ENCODE measurements around the gene NDRG2. TPM values are rescaled to one million over a fixed set of nuclear protein-coding genes. Genes with fewer than 3 reads are reported as not detected.

NDRG2 gene
- total RNA-seq (10 to 100 TPM in 4 of 5 experiments, 1 to 10 TPM in 1; 5.9 to 39.9 (median 35.2) TPM), polyA plus RNA-seq (10 to 100 TPM; 29.2 to 35.1 TPM), total RNA-seq (14.9 reads per million, percentile 44 among the genes with 10 or more reads in this experiment)

DNA sequence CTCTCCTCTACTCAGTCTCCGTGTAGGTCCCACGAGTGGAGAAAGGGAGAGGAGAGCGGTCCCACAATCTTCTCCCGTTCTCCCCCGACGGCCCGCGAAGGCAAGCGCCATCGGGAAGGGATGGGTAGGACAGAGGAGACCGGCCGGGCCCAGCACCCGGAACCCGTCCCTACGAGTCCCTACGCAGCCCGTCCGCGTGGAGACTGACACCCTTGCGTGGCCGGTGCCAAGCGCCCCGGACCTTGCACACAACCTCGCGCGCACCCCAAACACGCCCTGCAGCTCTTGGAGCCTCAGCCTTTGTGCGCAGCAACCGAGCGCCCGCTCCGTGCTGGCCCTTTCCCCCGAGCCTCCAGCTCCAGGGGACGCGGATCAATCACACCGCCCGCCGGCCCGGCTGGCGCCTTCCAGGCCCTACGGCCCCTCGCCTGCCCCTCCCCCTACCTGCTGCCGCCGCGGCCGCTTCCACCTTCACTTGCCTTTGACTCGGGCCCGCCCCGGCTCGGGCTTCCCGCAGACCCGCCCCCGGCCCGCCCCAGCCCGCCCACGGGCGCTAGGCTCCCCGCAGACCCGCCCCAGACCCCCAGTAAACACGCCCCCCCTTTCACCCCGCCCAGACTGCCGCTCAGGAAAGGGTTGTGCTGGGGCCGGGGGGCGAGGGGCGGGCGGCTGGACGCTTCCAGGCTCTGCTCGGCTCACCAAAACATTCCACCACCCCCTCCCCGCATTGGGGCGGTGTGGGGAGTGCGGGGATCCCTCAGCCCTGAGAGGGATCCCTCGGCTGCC lies at the start of gene NDRG2:
TSS of gene NDRG2 (minus strand) at position 477 of the 786 bp plus-strand sequence. CDS start 1,746 bp downstream, outside the sequence.
- H3K36me3 Mint-ChIP-seq, result peaks cover 0 to 13% (median 0%) of the 10 kb centered on the region in 5 donors
- peak; percentile 93 for ATAC-seq
- intact Hi-C loops (cut with micrococcal nuclease), result loop anchor here (1.0 to 5.0 kb wide), 8 partner anchors 10 to 80 kb away; partner anchors contain the start of genes ARHGEF40 (in 1 of the 2) and METTL17 (in 1 of the 2)
- ChIA-PET CTCF (no interaction called here), POLR2A (interaction anchor here (0.6 to 1.1 kb wide), 3 partner anchors 9 to 342 kb away, joined by 3 to 4 read pairs (median 3); no protein-coding TSS in a partner anchor)
- peaks cover 0 to 47% (median 0%) of the 10 kb centered on the region in 5 donors for H3K27me3 Mint-ChIP-seq
- H3K4me3 Mint-ChIP-seq, result peak within 1 kb of the TSS; percentile 84 to 97 (median 92)
- peak; percentile 50 to 78 (median 67) for DNase-seq
- peak within 1 kb of the TSS; percentile 70 for H3K4me3 ChIP-seq (ENCODE audit: low read length)
- no peaks in the 10 kb centered on the region for H3K27me3 ChIP-seq (ENCODE audit: control insufficient read depth in 2 of 2, insufficient read depth in 2 of 2, low read length in 2 of 2)
- no peaks in the 10 kb centered on the region for H3K9me3 Mint-ChIP-seq
- H3K9me3 ChIP-seq (ENCODE audit: control insufficient read depth in 2 of 3, low read length in 3 of 3), result no peaks in the 10 kb centered on the region
- H3K36me3 ChIP-seq (ENCODE audit: control insufficient read depth in 2 of 3, insufficient read depth in 3 of 3, low read length in 3 of 3), result peaks cover 0 to 17% (median 0%) of the 10 kb centered on the region in 3 experiments
- peaks cover 7 to 13% of the 10 kb centered on the region in 2 donors for H3K4me1 ChIP-seq (ENCODE audit: control insufficient read depth in 2 of 2, insufficient read depth in 2 of 2, low read length in 2 of 2)
- peaks cover 7 to 28% (median 23%) of the 10 kb centered on the region in 7 donors for H3K4me1 Mint-ChIP-seq
- H3K27ac ChIP-seq (ENCODE audit: low read depth, low read length), result peak within 1 kb of the TSS; percentile 70
- H3K27ac Mint-ChIP-seq, result peak within 1 kb of the TSS in 8 of 9 donors; percentile 66 to 92 (median 80)

DNA sequence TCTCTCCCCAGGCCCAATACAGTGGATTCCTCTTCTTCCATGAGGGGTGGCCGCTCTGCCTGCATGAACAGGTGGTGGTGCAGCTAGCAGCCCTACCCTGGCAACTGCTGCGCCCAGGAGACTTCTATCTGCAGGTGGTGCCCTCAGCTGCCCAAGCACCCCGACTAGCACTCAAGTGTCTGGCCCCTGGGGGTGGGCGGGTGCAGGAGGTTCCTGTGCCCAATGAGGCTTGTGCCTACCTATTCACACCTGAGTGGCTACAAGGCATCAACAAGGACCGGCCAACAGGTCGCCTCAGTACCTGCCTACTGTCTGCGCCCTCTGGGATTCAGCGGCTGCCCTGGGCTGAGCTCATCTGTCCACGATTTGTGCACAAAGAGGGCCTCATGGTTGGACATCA lies 49.1 kb upstream of the NDRG2 start:
- Histone ChIP-seq H3K4me1 (ENCODE audit: control insufficient read depth in 2 of 2, insufficient read depth in 2 of 2, low read length in 2 of 2) (peaks cover 21 to 22% of the 10 kb centered on the region in 2 donors), H3K4me3 (ENCODE audit: low read length) (no peak overlapping the region), H3K27ac (ENCODE audit: low read depth, low read length) (no peak overlapping the region), H3K36me3 (ENCODE audit: control insufficient read depth in 2 of 3, insufficient read depth in 3 of 3, low read length in 3 of 3) (no peaks in the 10 kb centered on the region), H3K9me3 (ENCODE audit: control insufficient read depth in 2 of 3, low read length in 3 of 3) (no peaks in the 10 kb centered on the region), H3K27me3 (ENCODE audit: control insufficient read depth in 2 of 2, insufficient read depth in 2 of 2, low read length in 2 of 2) (peaks cover 14 to 28% of the 10 kb centered on the region in 2 donors)
- ATAC-seq (no peak), DNase-seq (no peak)
- no peak overlapping the region for H3K27ac Mint-ChIP-seq
- intact Hi-C loops (cut with micrococcal nuclease), result loop anchor here in 1 of 2 donors (5.0 kb wide), 1 partner anchor 47 kb away; the partner anchor contains the start of gene NDRG2
- H3K4me1 Mint-ChIP-seq, result peaks cover 17 to 33% (median 28%) of the 10 kb centered on the region in 7 donors
- POLR2A ChIA-PET, result interaction anchor here (0.7 kb wide), 1 partner anchor 31 kb away, joined by 3 read pairs; no protein-coding TSS in a partner anchor
- H3K4me3 Mint-ChIP-seq, result no peak overlapping the region
- H3K27me3 Mint-ChIP-seq, result peaks cover 29 to 49% (median 39%) of the 10 kb centered on the region in 5 donors
- no peaks in the 10 kb centered on the region for H3K36me3 Mint-ChIP-seq
- peaks cover 0 to 1% (median 0%) of the 10 kb centered on the region in 11 donors for H3K9me3 Mint-ChIP-seq
- CTCF ChIA-PET, result interaction anchor here (1.1 to 1.9 kb wide), 2 partner anchors 30 to 34 kb away, joined by 3 to 5 read pairs; no protein-coding TSS in a partner anchor

DNA sequence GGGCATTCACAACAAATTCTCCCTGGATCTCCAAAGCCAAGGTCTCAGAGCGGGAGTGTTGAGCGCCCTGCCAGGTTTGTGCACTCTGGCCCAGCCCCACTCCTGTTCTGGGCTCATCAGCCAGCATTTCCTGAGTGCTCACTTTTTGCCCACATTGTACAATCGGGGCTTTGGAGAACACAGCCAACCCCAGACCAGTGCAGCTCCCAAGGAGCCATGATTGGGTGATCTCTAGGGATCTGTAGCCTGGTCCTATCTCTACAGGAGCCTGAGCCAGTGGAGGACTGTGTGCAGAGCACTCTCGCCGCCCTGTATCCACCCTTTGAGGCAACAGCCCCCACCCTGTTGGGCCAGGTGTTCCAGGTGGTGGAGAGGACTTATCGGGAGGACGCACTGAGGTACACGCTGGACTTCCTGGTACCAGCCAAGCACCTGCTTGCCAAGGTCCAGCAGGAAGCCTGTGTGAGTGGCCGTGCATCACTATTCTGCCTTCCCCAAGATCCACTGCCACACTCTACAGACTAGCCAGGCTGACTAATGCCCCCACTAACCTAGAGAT lies 48.0 kb upstream of the NDRG2 start:
- H3K27me3 ChIP-seq (ENCODE audit: control insufficient read depth in 2 of 2, insufficient read depth in 2 of 2, low read length in 2 of 2), result peaks cover 17 to 36% of the 10 kb centered on the region in 2 donors
- intact Hi-C loops (cut with micrococcal nuclease), result loop anchor here in 1 of 2 donors (5.0 kb wide), 1 partner anchor 46 kb away; the partner anchor contains the start of gene NDRG2
- DNase-seq, result no peak
- H3K27me3 Mint-ChIP-seq, result peaks cover 37 to 55% (median 48%) of the 10 kb centered on the region in 5 donors
- ChIA-PET POLR2A (interaction anchor here (0.5 to 3.1 kb wide), 2 partner anchors 9 to 32 kb away, joined by 5 to 14 read pairs; no protein-coding TSS in a partner anchor), CTCF (interaction anchor here (1.1 to 1.9 kb wide), 3 partner anchors 31 to 58 kb away, joined by 3 to 5 read pairs (median 3); no protein-coding TSS in a partner anchor)
- peaks cover 0 to 1% (median 0%) of the 10 kb centered on the region in 11 donors for H3K9me3 Mint-ChIP-seq
- H3K27ac ChIP-seq (ENCODE audit: low read depth, low read length), result no peak overlapping the region
- ATAC-seq, result no peak
- peaks cover 23 to 40% (median 35%) of the 10 kb centered on the region in 7 donors for H3K4me1 Mint-ChIP-seq
- H3K4me3 Mint-ChIP-seq, result peak overlapping the region in 4 of 10 donors; percentile 4 to 86 (median 56)
- H3K4me1 ChIP-seq (ENCODE audit: control insufficient read depth in 2 of 2, insufficient read depth in 2 of 2, low read length in 2 of 2), result peaks cover 21 to 29% of the 10 kb centered on the region in 2 donors
- no peaks in the 10 kb centered on the region for H3K36me3 ChIP-seq (ENCODE audit: control insufficient read depth in 2 of 3, insufficient read depth in 3 of 3, low read length in 3 of 3)
- peak overlapping the region in 1 of 9 donors; percentile 69 for H3K27ac Mint-ChIP-seq
- no peaks in the 10 kb centered on the region for H3K9me3 ChIP-seq (ENCODE audit: control insufficient read depth in 2 of 3, low read length in 3 of 3)
- H3K36me3 Mint-ChIP-seq, result no peaks in the 10 kb centered on the region
- H3K4me3 ChIP-seq (ENCODE audit: low read length), result no peak overlapping the region

DNA sequence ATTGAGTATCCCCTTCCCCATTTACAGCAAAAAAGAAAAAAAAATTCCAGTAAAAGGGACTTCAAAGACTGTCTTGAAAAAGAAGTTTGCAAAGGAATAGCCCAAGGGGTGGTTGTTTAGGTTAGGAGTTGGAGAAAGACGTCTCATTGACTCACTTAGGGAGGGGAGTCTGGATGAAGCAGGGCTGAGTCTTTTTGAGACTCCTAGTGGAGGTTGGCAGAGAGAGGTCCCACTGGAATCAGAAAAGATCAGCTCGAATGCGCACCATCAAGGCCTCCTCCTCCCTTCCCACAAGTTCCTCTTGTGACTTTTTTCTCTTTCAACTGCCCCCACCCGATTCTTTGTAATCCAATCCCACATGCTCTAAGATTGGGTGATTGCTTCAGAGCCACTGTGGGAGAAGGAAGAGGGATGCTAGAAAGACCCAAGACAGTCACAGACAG lies 47.2 kb upstream of the NDRG2 start:
- H3K4me1 Mint-ChIP-seq, result peaks cover 23 to 40% (median 35%) of the 10 kb centered on the region in 7 donors
- H3K27ac Mint-ChIP-seq, result peak overlapping the region in 1 of 9 donors; percentile 69
- ChIA-PET CTCF (interaction anchor here (1.0 to 2.1 kb wide), 4 partner anchors 15 to 57 kb away, joined by 3 to 15 read pairs (median 8); no protein-coding TSS in a partner anchor), POLR2A (interaction anchor here (3.1 kb wide), 1 partner anchor 32 kb away, joined by 14 read pairs; no protein-coding TSS in a partner anchor)
- Histone ChIP-seq H3K27me3 (ENCODE audit: control insufficient read depth in 2 of 2, insufficient read depth in 2 of 2, low read length in 2 of 2) (peaks cover 20 to 36% of the 10 kb centered on the region in 2 donors), H3K4me3 (ENCODE audit: low read length) (no peak overlapping the region), H3K9me3 (ENCODE audit: control insufficient read depth in 2 of 3, low read length in 3 of 3) (no peaks in the 10 kb centered on the region), H3K36me3 (ENCODE audit: control insufficient read depth in 2 of 3, insufficient read depth in 3 of 3, low read length in 3 of 3) (no peaks in the 10 kb centered on the region), H3K4me1 (ENCODE audit: control insufficient read depth in 2 of 2, insufficient read depth in 2 of 2, low read length in 2 of 2) (peaks cover 21 to 29% of the 10 kb centered on the region in 2 donors), H3K27ac (ENCODE audit: low read depth, low read length) (no peak overlapping the region)
- intact Hi-C loops (cut with micrococcal nuclease), result loop anchor here in 1 of 2 donors (5.0 kb wide), 1 partner anchor 45 kb away; the partner anchor contains the start of gene NDRG2
- H3K36me3 Mint-ChIP-seq, result no peaks in the 10 kb centered on the region
- peaks cover 45 to 63% (median 55%) of the 10 kb centered on the region in 5 donors for H3K27me3 Mint-ChIP-seq
- ATAC-seq (no peak), DNase-seq (no peak)
- peak overlapping the region; percentile 32 to 89 (median 73) for H3K4me3 Mint-ChIP-seq
- peaks cover 0 to 1% (median 0%) of the 10 kb centered on the region in 11 donors for H3K9me3 Mint-ChIP-seq

DNA sequence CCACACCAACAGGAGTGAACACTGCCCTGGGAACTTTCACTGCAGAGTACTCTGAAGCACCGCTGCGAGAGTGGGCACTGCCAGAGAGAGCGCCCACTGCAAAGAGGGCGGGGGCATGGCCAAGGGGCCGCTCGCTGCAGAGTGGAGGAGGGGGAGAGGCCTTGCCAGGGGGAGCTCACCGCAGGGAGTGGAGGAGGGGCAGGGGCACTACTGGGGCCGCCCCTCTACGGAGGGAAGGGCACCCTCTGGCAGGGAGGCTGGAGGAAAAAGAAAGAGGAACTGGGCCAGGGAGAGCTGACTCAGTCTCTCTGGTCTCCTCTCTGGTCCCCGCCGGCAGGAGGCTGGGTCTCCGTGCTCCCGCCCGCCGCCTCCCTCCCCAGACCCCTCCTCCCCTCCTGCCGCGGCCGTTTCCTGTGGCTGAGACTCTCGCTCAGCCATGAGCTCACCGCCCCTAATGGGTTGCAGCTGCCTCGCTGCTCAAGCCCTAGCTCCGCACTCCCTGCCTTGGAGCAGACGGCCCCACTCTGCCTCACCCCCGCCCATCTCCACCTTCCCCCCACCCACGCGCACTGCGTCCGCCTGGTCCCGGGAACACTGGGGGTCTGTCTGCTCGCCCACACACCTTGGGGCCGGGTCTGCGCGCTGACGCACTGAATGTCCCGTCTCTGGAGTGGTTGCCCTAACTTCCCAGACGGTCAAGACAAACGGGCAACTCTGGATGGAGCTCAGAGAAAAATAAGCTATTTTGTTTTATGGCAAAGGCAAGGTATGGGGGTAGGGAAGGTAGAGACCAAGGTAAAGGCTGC lies 46.6 kb upstream of the NDRG2 start:
- Histone ChIP-seq H3K4me1 (ENCODE audit: control insufficient read depth in 2 of 2, insufficient read depth in 2 of 2, low read length in 2 of 2) (peaks cover 21 to 29% of the 10 kb centered on the region in 2 donors), H3K27me3 (ENCODE audit: control insufficient read depth in 2 of 2, insufficient read depth in 2 of 2, low read length in 2 of 2) (peaks cover 20 to 36% of the 10 kb centered on the region in 2 donors), H3K36me3 (ENCODE audit: control insufficient read depth in 2 of 3, insufficient read depth in 3 of 3, low read length in 3 of 3) (no peaks in the 10 kb centered on the region), H3K4me3 (ENCODE audit: low read length) (peak overlapping the region; percentile 43), H3K9me3 (ENCODE audit: control insufficient read depth in 2 of 3, low read length in 3 of 3) (no peaks in the 10 kb centered on the region), H3K27ac (ENCODE audit: low read depth, low read length) (no peak overlapping the region)
- CTCF ChIA-PET, result interaction anchor here (1.0 to 2.1 kb wide), 6 partner anchors 16 to 57 kb away, joined by 3 to 15 read pairs (median 6); no protein-coding TSS in a partner anchor
- POLR2A ChIA-PET, result interaction anchor here (0.7 to 3.1 kb wide), 8 partner anchors 10 to 430 kb away, joined by 3 to 14 read pairs (median 4); partner anchors contain the start of gene TMEM253
- H3K9me3 Mint-ChIP-seq, result peaks cover 0 to 1% (median 0%) of the 10 kb centered on the region in 11 donors
- peaks cover 23 to 40% (median 35%) of the 10 kb centered on the region in 7 donors for H3K4me1 Mint-ChIP-seq
- H3K27ac Mint-ChIP-seq, result peak overlapping the region in 5 of 9 donors; percentile 51 to 76 (median 54)
- peak overlapping the region; percentile 69 to 90 (median 82) for H3K4me3 Mint-ChIP-seq
- H3K36me3 Mint-ChIP-seq, result no peaks in the 10 kb centered on the region
- DNase-seq (peak in 1 of 9 donors; percentile 36), ATAC-seq (peak; percentile 63)
- peaks cover 51 to 69% (median 61%) of the 10 kb centered on the region in 5 donors for H3K27me3 Mint-ChIP-seq
- intact Hi-C loops (cut with micrococcal nuclease), result loop anchor here in 1 of 2 donors (1.0 to 5.0 kb wide), 2 partner anchors 16 to 44 kb away; partner anchors contain the start of gene NDRG2
